HepG2 (cell line): Measurements from ENCODE around the gene HPS1. TPM values are rescaled to one million over a fixed set of nuclear protein-coding genes. Genes with fewer than 3 reads are reported as not detected.

ENCODE experiments used
- ATF3 ChIP-seq: sonication (generic); formaldehyde crosslinking; IDR thresholded peaks from 2 replicates; pipeline ENCODE4 v1.4.0; 2020; ENCODE audit warnings: missing genetic modification reagents
- ATF6 ChIP-seq: sonication (generic); formaldehyde crosslinking; conservative IDR thresholded peaks from 2 replicates; pipeline ENCODE4 v1.4.0; 2020; ENCODE audit warnings: missing genetic modification reagents
- KLF12 ChIP-seq: sonication (generic); formaldehyde crosslinking; IDR thresholded peaks from 2 replicates; pipeline ENCODE4 v1.4.0; 2020; ENCODE audit warnings: missing genetic modification reagents, borderline replicate concordance
- SNAPC2 ChIP-seq: sonication (generic); formaldehyde crosslinking; IDR thresholded peaks from 2 replicates; pipeline ENCODE4 v1.8.1; 2022; ENCODE audit warnings: mild to moderate bottlenecking, missing genetic modification reagents
- SOX5 ChIP-seq: IDR thresholded peaks from 2 replicates; pipeline ENCODE4 v1.6.1; 2016; ENCODE audit warnings: borderline replicate concordance
- STAT5B ChIP-seq: sonication (generic); formaldehyde crosslinking; IDR thresholded peaks from 2 replicates; pipeline ENCODE4 v1.4.0; 2020; ENCODE audit warnings: missing genetic modification reagents
- TAF1 ChIP-seq: sonication (generic); formaldehyde crosslinking; IDR thresholded peaks from 2 replicates; pipeline ENCODE4 v1.4.0; 2020; ENCODE audit warnings: missing genetic modification reagents
- ZFP36L1 ChIP-seq: sonication (generic); formaldehyde crosslinking; IDR thresholded peaks from 2 replicates; pipeline ENCODE4 v1.8.0; 2022; ENCODE audit warnings: mild to moderate bottlenecking, missing genetic modification reagents, moderate library complexity
- ZFP37 ChIP-seq: sonication (generic); formaldehyde crosslinking; IDR thresholded peaks from 2 replicates; pipeline ENCODE4 v1.4.0; 2020; ENCODE audit warnings: missing genetic modification reagents, borderline replicate concordance
- ZNF205 ChIP-seq: IDR thresholded peaks from 2 replicates; pipeline ENCODE4 v1.6.1; 2018; ENCODE audit warnings: missing biosample characterization, missing genetic modification reagents
- ZNF33B ChIP-seq: sonication (generic); formaldehyde crosslinking; IDR thresholded peaks from 2 replicates; pipeline ENCODE4 v1.5.1; 2020; ENCODE audit warnings: mild to moderate bottlenecking, missing genetic modification reagents
- ZNF44 ChIP-seq: sonication (generic); formaldehyde crosslinking; IDR thresholded peaks from 2 replicates; pipeline ENCODE4 v1.5.1; 2020; ENCODE audit warnings: mild to moderate bottlenecking, missing genetic modification reagents
- ZNF512B ChIP-seq: sonication (generic); formaldehyde crosslinking; IDR thresholded peaks from 2 replicates; pipeline ENCODE4 v1.5.1; 2020; ENCODE audit warnings: missing genetic modification reagents, mild to moderate bottlenecking, borderline replicate concordance
- ZSCAN31 ChIP-seq: sonication (generic); formaldehyde crosslinking; IDR thresholded peaks from 2 replicates; pipeline ENCODE4 v1.5.0; 2020; ENCODE audit warnings: low read depth, mild to moderate bottlenecking, missing genetic modification reagents
- polyA plus RNA-seq, 8 experiments: library from polyadenylated mRNA; depleted of rRNA in 3 of 8; stranded (reverse) in 7 of 8; unstranded in 1 of 8; fragments of >200 nt; fragmentation: Illumina TruSeq in 4 of 8; extraction: Trizol in 4 of 8; gene quantifications; 2 replicates each; pipeline versions ENCODE4 v1.2.1 to v1.2.3, GENCODE V29; 2011 to 2016; ENCODE audit warnings: low read depth in 4 of 8, missing spikeins in 1 of 8, mixed read lengths in 1 of 8; ENCODE audit not compliant: insufficient read depth in 1 of 8
- total RNA-seq, 5 experiments: library from RNA; depleted of rRNA; stranded (reverse); fragments of >200 nt; fragmentation: Illumina TruSeq; extraction: Trizol; gene quantifications; 2 replicates each; pipeline ENCODE4 v1.2.3, GENCODE V29; 2016; ENCODE audit warnings: low read depth in 1 of 5
- TF ChIP-seq, protein P1 (sequence below): sonication (generic); formaldehyde crosslinking; IDR thresholded peaks from 2 replicates; pipeline ENCODE4 v1.4.0; 2020; ENCODE audit warnings: missing genetic modification reagents

Gene HPS1
- total and polyA plus RNA-seq, 2 of the 13 experiments (the other 11 are each of a cell fraction or from before 2014, with no cell fraction given), result 24.6 to 25.8 TPM

GRCh38 chr10:98414932-98415730 lies 31.6 kb downstream of the HPS1 start, which contains the start of gene PYROXD2 (continued):
- TF ChIP-seq ATF6 (no peak), SNAPC2 (0 out of 2 replicates have a peak, but pooled peaks have one; percentile 26), ZFP36L1 (CRISPR knock-in tag) (no peak), ZNF44 (CRISPR knock-in tag) (0 out of 2 replicates have a peak, but pooled peaks have one; percentile 50), KLF12 (CRISPR knock-in tag) (peak; percentile 76; the same call in 1 of the 2 replicates), ZNF33B (peak; percentile 82; the same call in 1 of the 2 replicates), SOX5 (CRISPR knock-in tag) (peak; percentile 33; the same call in 1 of the 2 replicates), TAF1 (CRISPR knock-in tag) (peak; percentile 88), ZNF512B (no peak), ATF3 (no peak), ZSCAN31 (0 out of 2 replicates have a peak, but pooled peaks have one; percentile 26), STAT5B (CRISPR knock-in tag) (no peak), ZFP37 (peak; percentile 78), ZNF205 (CRISPR knock-in tag) (no peak)
- TF ChIP-seq, protein P1, sequence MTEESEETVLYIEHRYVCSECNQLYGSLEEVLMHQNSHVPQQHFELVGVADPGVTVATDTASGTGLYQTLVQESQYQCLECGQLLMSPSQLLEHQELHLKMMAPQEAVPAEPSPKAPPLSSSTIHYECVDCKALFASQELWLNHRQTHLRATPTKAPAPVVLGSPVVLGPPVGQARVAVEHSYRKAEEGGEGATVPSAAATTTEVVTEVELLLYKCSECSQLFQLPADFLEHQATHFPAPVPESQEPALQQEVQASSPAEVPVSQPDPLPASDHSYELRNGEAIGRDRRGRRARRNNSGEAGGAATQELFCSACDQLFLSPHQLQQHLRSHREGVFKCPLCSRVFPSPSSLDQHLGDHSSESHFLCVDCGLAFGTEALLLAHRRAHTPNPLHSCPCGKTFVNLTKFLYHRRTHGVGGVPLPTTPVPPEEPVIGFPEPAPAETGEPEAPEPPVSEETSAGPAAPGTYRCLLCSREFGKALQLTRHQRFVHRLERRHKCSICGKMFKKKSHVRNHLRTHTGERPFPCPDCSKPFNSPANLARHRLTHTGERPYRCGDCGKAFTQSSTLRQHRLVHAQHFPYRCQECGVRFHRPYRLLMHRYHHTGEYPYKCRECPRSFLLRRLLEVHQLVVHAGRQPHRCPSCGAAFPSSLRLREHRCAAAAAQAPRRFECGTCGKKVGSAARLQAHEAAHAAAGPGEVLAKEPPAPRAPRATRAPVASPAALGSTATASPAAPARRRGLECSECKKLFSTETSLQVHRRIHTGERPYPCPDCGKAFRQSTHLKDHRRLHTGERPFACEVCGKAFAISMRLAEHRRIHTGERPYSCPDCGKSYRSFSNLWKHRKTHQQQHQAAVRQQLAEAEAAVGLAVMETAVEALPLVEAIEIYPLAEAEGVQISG (CRISPR knock-in tag), result peak; percentile 81
